A549 (cell line): Measurements from ENCODE around the gene NOL9. TPM values are rescaled to one million over a fixed set of nuclear protein-coding genes. Genes with fewer than 3 reads are reported as not detected.

Experiments
- ATAC-seq, 2 experiments: fragments of 200-7000 bp in 1 of 2; fragments of >200 bp in 1 of 2; cut with Nextera tagmentation in 1 of 2; cut with Tn5 transposase in 1 of 2; 3 replicates each; pipeline versions ENCODE4 v1.8.0 to v1.9.1; 2018 to 2020; ENCODE audit warnings: mild to moderate bottlenecking in 1 of 2, moderate library complexity in 1 of 2
- CTCF ChIA-PET: fragments of 300-600 bp; sonication (Branson Sonifier 250); formaldehyde crosslinking; extraction: SDS; loops from one replicate; lab custom pipeline; 2021; ENCODE audit warnings: antibody characterized with exemption, inconsistent platforms; lab: Yijun Ruan, JAX
- POLR2A ChIA-PET: fragments of 350-600 bp; formaldehyde crosslinking; extraction: SDS; loops from one replicate; lab custom pipeline; 2021; ENCODE audit warnings: antibody characterized with exemption, inconsistent platforms; lab: Yijun Ruan, JAX
- DNase-seq, 2 experiments: peaks; one replicate each; pipeline versions ENCODE4 v3.0.0 to v3.0.0-alpha.2; 2011 to 2016; ENCODE audit warnings: low read depth in 1 of 2, low spot score in 1 of 2
- FAIRE-seq: peaks from 2 replicates; lab custom pipeline; 2011; peaks lifted over from hg19 to GRCh38; lab: Jason Lieb, UNC
- H3K27ac ChIP-seq, 2 experiments: fragments of >200 bp; sonication (Bioruptor Twin); formaldehyde crosslinking; 3 replicates each; pipeline ENCODE4 v1.5.1; 2016 to 2017
- H3K4me1 ChIP-seq: fragments of >200 bp; sonication (Bioruptor Twin); formaldehyde crosslinking; 3 replicates; pipeline ENCODE4 v1.6.1; 2016
- H3K4me2 ChIP-seq: fragments of >200 bp; sonication (Bioruptor Twin); formaldehyde crosslinking; 3 replicates; pipeline ENCODE4 v1.6.1; 2016
- H3K4me3 ChIP-seq: fragments of >200 bp; sonication (Bioruptor Twin); formaldehyde crosslinking; 3 replicates; pipeline ENCODE4 v1.5.1; 2016
- H3K9me3 ChIP-seq: fragments of >200 bp; sonication (Bioruptor Twin); formaldehyde crosslinking; 3 replicates; pipeline ENCODE4 v1.6.1; 2016
- CEBPB ChIP-seq, 2 experiments: fragments of >200 bp in 1 of 2; sonication (Bioruptor Twin) in 1 of 2; formaldehyde crosslinking in 1 of 2; IDR thresholded peaks; 2 replicates each; pipeline ENCODE4 v1.6.1; 2012 to 2016
- CHD4 ChIP-seq: fragments of 200-600 bp; sonication (generic); IDR thresholded peaks from 2 replicates; pipeline ENCODE4 v1.6.1; 2016; ENCODE audit warnings: antibody characterized with exemption, mild to moderate bottlenecking, borderline replicate concordance
- CTCF ChIP-seq: fragments of >200 bp; sonication (Bioruptor Twin); formaldehyde crosslinking; IDR thresholded peaks from 3 replicates; pipeline ENCODE4 v1.5.1; 2016
- E2F6 ChIP-seq: IDR thresholded peaks from 2 replicates; pipeline ENCODE4 v1.6.1; 2012; ENCODE audit warnings: low read depth, borderline replicate concordance
- EHMT2 ChIP-seq: fragments of 200-600 bp; sonication (generic); IDR thresholded peaks from 2 replicates; pipeline ENCODE4 v1.6.1; 2016; ENCODE audit warnings: antibody characterized with exemption, low read depth, mild to moderate bottlenecking, moderate library complexity
- EP300 ChIP-seq, 2 experiments: fragments of >200 bp; sonication (Bioruptor Twin); formaldehyde crosslinking; IDR thresholded peaks; 2 replicates in 1 of 2; 3 replicates in 1 of 2; pipeline ENCODE4 v1.6.1; 2016 to 2017
- ESRRA ChIP-seq: fragments of 150-350 bp; IDR thresholded peaks from 2 replicates; pipeline ENCODE4 v1.6.1; 2014; ENCODE audit warnings: mild to moderate bottlenecking, low read length, borderline replicate concordance
- FOSB ChIP-seq: fragments of 250-450 bp; sonication (Bioruptor Pico); IDR thresholded peaks from 2 replicates; pipeline ENCODE4 v1.5.0; 2020; ENCODE audit warnings: mild to moderate bottlenecking, moderate library complexity
- FOSL2 ChIP-seq, 2 experiments: fragments of 450-650 bp in 1 of 2; fragments of >200 bp in 1 of 2; sonication (Bioruptor Twin) in 1 of 2; formaldehyde crosslinking; IDR thresholded peaks; 2 replicates each; pipeline versions ENCODE4 v1.5.0 to v1.6.1; 2016 to 2020; ENCODE audit warnings: mild to moderate bottlenecking in 1 of 2, moderate library complexity in 1 of 2
- FOXS1 ChIP-seq: fragments of 250-450 bp; sonication (Bioruptor Pico); IDR thresholded peaks from 2 replicates; pipeline ENCODE4 v1.5.0; 2020; ENCODE audit warnings: mild to moderate bottlenecking, moderate library complexity
- HMGXB4 ChIP-seq: fragments of 250-450 bp; sonication (Bioruptor Pico); IDR thresholded peaks from 2 replicates; pipeline ENCODE4 v1.5.0; 2021; ENCODE audit warnings: mild to moderate bottlenecking, moderate library complexity, borderline replicate concordance
- HOXB5 ChIP-seq: fragments of 250-450 bp; sonication (Bioruptor Pico); IDR thresholded peaks from 2 replicates; pipeline ENCODE4 v1.5.0; 2020; ENCODE audit warnings: mild to moderate bottlenecking, moderate library complexity
- JUN ChIP-seq, 2 experiments: fragments of >200 bp; sonication (Bioruptor Twin); formaldehyde crosslinking; IDR thresholded peaks; 2 replicates in 1 of 2; 3 replicates in 1 of 2; pipeline ENCODE4 v1.6.1; 2016 to 2017
- KDM5A ChIP-seq: fragments of 200-600 bp; sonication (generic); IDR thresholded peaks from 2 replicates; pipeline ENCODE4 v1.6.1; 2016; ENCODE audit warnings: antibody characterized with exemption, mild to moderate bottlenecking
- MAFK ChIP-seq: fragments of 450-650 bp; IDR thresholded peaks from 2 replicates; pipeline ENCODE4 v1.6.1; 2014; ENCODE audit not compliant: partially characterized antibody
- MYC ChIP-seq: IDR thresholded peaks from 2 replicates; pipeline ENCODE4 v1.6.1; 2012; ENCODE audit warnings: mild to moderate bottlenecking, inconsistent platforms, low read length, improper control_type of control experiment, borderline replicate concordance
- PHF8 ChIP-seq: fragments of 200-600 bp; sonication (generic); IDR thresholded peaks from 2 replicates; pipeline ENCODE4 v1.6.1; 2016; ENCODE audit warnings: low read depth, mild to moderate bottlenecking, antibody characterized with exemption, moderate library complexity, borderline replicate concordance
- RARB ChIP-seq: fragments of 250-450 bp; sonication (Bioruptor Pico); IDR thresholded peaks from 2 replicates; pipeline ENCODE4 v1.8.0; 2021; ENCODE audit warnings: mild to moderate bottlenecking, moderate library complexity
- TP53 ChIP-seq: fragments of 250-450 bp; sonication (Bioruptor Pico); IDR thresholded peaks from 2 replicates; pipeline ENCODE4 v1.5.0; 2021; ENCODE audit warnings: mild to moderate bottlenecking, moderate library complexity
- ZC3H11A ChIP-seq: fragments of 450-650 bp; IDR thresholded peaks from 2 replicates; pipeline ENCODE4 v1.6.1; 2014; ENCODE audit warnings: antibody characterized with exemption, mild to moderate bottlenecking
- ZSCAN20 ChIP-seq: fragments of 250-450 bp; sonication (Bioruptor Pico); IDR thresholded peaks from 2 replicates; pipeline ENCODE4 v1.8.0; 2022; ENCODE audit warnings: mild to moderate bottlenecking, moderate library complexity
- WGBS: methylation state at CpG from one replicate; pipeline ENCODE4 v1.1.6; 2017; ENCODE audit errors: missing lambda C conversion rate; 5-methylcytosine and 5-hydroxymethylcytosine counted together
- polyA plus RNA-seq, 4 experiments: library from polyadenylated mRNA; depleted of rRNA in 3 of 4; stranded (reverse); fragments of >200 nt; fragmentation: RNase III in 1 of 4; extraction: RNeasy Plus Mini Kit Qiagen cat#74134 plus additional on column Dnase treatment in 1 of 4; gene quantifications; 2 replicates in 3 of 4; 3 replicates in 1 of 4; pipeline ENCODE4 v1.2.3, GENCODE V29; 2011 to 2017

Gene NOL9
- polyA plus RNA-seq, 2 of the 4 experiments (the other 2 are of a cell fraction), result 4.4 to 19.3 TPM

DNA sequence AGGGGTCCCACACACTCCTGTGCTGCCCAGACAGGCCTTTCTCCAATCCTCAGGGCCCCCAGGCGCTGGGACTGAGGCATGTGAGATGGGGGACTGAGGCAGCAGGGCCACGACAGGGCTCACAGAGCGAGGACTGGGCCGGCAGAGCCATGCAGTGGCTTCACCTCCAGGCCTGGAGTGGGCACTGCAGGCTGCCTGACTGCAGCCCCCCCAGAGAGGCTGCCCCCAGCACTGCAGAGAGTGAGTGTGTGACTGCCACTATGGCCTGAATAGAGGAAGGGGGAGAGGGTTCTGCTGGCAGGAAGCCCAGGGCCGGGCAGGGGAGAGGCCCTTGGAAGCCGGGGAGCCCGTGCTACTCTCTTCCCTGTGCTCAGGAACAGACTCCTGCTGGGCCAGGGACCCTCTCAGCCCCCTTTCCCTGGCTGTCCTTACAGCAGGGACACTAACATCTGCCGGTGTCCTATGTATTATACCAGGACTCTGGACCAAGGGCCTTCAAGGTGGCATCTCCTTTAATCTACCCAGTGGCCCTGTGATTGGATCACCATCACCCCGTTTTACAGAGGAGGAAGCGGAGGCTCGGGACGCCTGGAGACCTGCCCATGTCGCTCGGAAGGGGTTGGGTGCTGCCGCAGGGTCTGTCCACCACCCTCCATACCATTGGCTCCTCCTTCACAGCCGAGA is 42.6 kb downstream of the NOL9 start:
- no peak overlapping the region for H3K4me2 ChIP-seq
- ChIA-PET POLR2A (no interaction called here), CTCF (interaction anchor here (2.6 to 3.9 kb wide), 2 partner anchors 12 to 22 kb away, joined by 11 to 12 read pairs; no protein-coding TSS in a partner anchor)
- ATAC-seq (no peak), DNase-seq (no peak), FAIRE-seq (no peak)
- no peaks in the 10 kb centered on the region for H3K4me1 ChIP-seq
- no peak overlapping the region for H3K4me3 ChIP-seq
- 86% methylated on average over 5 of the region's 16 CpGs for WGBS
- H3K9me3 ChIP-seq, result no peaks in the 10 kb centered on the region
- no peak overlapping the region for H3K27ac ChIP-seq
- TF ChIP-seq E2F6, result no peak
- TF ChIP-seq RARB, result no peak
- no peak for TF ChIP-seq PHF8
- no peak for TF ChIP-seq EHMT2
- TF ChIP-seq HMGXB4 (CRISPR knock-in tag), result no peak
- no peak for TF ChIP-seq CEBPB (IDR thresholded peaks at IDR 0.05)
- TF ChIP-seq KDM5A, result no peak
- TF ChIP-seq ZSCAN20, result no peak
- no peak for TF ChIP-seq MYC
- TF ChIP-seq EP300 (IDR thresholded peaks at IDR 0.05), result no peak
- TF ChIP-seq HOXB5 (CRISPR knock-in tag), result no peak
- no peak for TF ChIP-seq MAFK
- TF ChIP-seq FOSL2 (IDR thresholded peaks at IDR 0.05), result no peak
- no peak for TF ChIP-seq FOSL2 (CRISPR knock-in tag; IDR thresholded peaks at IDR 0.05)
- no peak for TF ChIP-seq CTCF
- TF ChIP-seq CHD4, result no peak

DNA sequence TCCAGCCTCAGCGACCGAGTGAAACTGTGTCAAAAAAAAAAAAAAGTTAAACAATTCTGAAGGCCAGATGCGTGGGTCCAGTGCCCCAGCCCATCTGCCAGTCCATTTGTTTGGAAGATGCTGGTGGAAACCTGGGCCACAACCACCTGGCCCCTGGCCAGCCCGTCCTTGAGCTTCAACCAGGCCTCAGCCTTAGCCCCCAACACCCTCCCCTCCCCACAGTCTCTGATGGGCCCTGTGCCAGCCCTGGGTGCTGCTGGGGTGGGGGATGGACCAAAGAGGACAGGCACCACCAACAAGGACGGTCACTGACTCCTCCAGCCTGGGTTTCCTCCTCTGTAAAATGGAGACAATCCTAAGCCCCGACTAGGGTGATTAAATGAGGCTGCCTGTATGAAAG is 43.3 kb downstream of the NOL9 start:
- no peak for FAIRE-seq
- TF ChIP-seq MAFK, result no peak
- DNase-seq, result no peak
- Histone ChIP-seq H3K27ac (no peak overlapping the region), H3K4me3 (no peak overlapping the region), H3K4me2 (no peak overlapping the region), H3K9me3 (no peaks in the 10 kb centered on the region), H3K4me1 (no peaks in the 10 kb centered on the region)
- POLR2A ChIA-PET, result no interaction called here
- WGBS, result 77% methylated on average over 5 of the region's 6 CpGs
- CTCF ChIA-PET, result interaction anchor here (2.6 kb wide), 1 partner anchor 22 kb away, joined by 12 read pairs; no protein-coding TSS in a partner anchor
- no peak for ATAC-seq

GRCh38 chr1:6510493-6510892 is 43.8 kb downstream of the NOL9 start:
- no peak for DNase-seq
- H3K4me2 ChIP-seq, result no peak overlapping the region
- no peak overlapping the region for H3K27ac ChIP-seq
- 97% methylated on average over 4 of the region's 6 CpGs for WGBS
- H3K9me3 ChIP-seq, result no peaks in the 10 kb centered on the region
- ChIA-PET POLR2A (no interaction called here), CTCF (interaction anchor here (2.6 kb wide), 1 partner anchor 21 kb away, joined by 12 read pairs; no protein-coding TSS in a partner anchor)
- FAIRE-seq, result no peak
- no peak for ATAC-seq
- H3K4me3 ChIP-seq, result no peak overlapping the region
- H3K4me1 ChIP-seq, result no peaks in the 10 kb centered on the region
- no peak for TF ChIP-seq ZC3H11A
- no peak for TF ChIP-seq FOXS1
- TF ChIP-seq ESRRA, result no peak
- no peak for TF ChIP-seq TP53
- no peak for TF ChIP-seq FOSB (CRISPR knock-in tag)
- TF ChIP-seq CHD4, result no peak
- no peak for TF ChIP-seq JUN (IDR thresholded peaks at IDR 0.05)
